A673 (cell line): ENCODE results near the gene PTX4. TPM values are rescaled to one million over a fixed set of nuclear protein-coding genes. Genes with fewer than 3 reads are reported as not detected.

Experiments
- BruUV-seq: library from RNA; stranded (reverse); fragments of 400-500 nt; replicated peaks from 2 replicates; lab custom pipeline; 2021; lab: Mats Ljungman, UMichigan
- CTCF ChIA-PET: fragments of 300-600 bp; sonication (Branson Sonifier 250); formaldehyde crosslinking; loops from one replicate; lab custom pipeline; 2022; ENCODE audit warnings: antibody characterized with exemption; lab: Charles Lee
- POLR2A ChIA-PET: fragments of 300-600 bp; sonication (Branson Sonifier 250); formaldehyde crosslinking; loops from one replicate; lab custom pipeline; 2022; ENCODE audit warnings: antibody characterized with exemption; ENCODE audit not compliant: low non-redundant PET; lab: Charles Lee
- DNase-seq: peaks from one replicate; pipeline ENCODE4 v3.0.0-alpha.2; 2015; ENCODE audit warnings: low spot score
- H3K27ac ChIP-seq: fragments of 200-600 bp; sonication (generic); 2 replicates; pipeline ENCODE4 v1.5.1; 2016; ENCODE audit warnings: mixed run types, low read depth, mild to moderate bottlenecking, mixed read lengths, antibody characterized with exemption, low read length; ENCODE audit not compliant: poor library complexity, severe bottlenecking
- H3K27me3 ChIP-seq: fragments of 200-600 bp; sonication (generic); replicated peaks from 2 replicates; pipeline ENCODE4 v1.6.1; 2017; ENCODE audit warnings: mixed run types, low read depth, mild to moderate bottlenecking, mixed read lengths, antibody characterized with exemption, low read length; ENCODE audit not compliant: insufficient read depth, poor library complexity
- H3K36me3 ChIP-seq: fragments of 200-600 bp; sonication (generic); 2 replicates; pipeline ENCODE4 v1.6.1; 2016; ENCODE audit warnings: mixed run types, mild to moderate bottlenecking, mixed read lengths, antibody characterized with exemption, low read length; ENCODE audit not compliant: insufficient read depth, poor library complexity, severe bottlenecking
- H3K4me1 ChIP-seq: fragments of 200-600 bp; sonication (generic); 2 replicates; pipeline ENCODE4 v1.6.1; 2017; ENCODE audit warnings: mixed run types, mild to moderate bottlenecking, mixed read lengths, antibody characterized with exemption, low read length; ENCODE audit not compliant: insufficient read depth, poor library complexity, severe bottlenecking
- H3K4me3 ChIP-seq: fragments of 200-600 bp; sonication (generic); 2 replicates; pipeline ENCODE4 v1.5.1; 2016; ENCODE audit warnings: low read depth, mixed run types, mild to moderate bottlenecking, mixed read lengths, low read length; ENCODE audit not compliant: poor library complexity, severe bottlenecking
- H3K9me3 ChIP-seq: fragments of 200-600 bp; sonication (generic); 2 replicates; pipeline ENCODE4 v1.6.1; 2016; ENCODE audit warnings: mixed run types, low read depth, mild to moderate bottlenecking, mixed read lengths, antibody characterized with exemption, low read length; ENCODE audit not compliant: poor library complexity, severe bottlenecking
- EZH2 ChIP-seq: fragments of 200-600 bp; sonication (generic); IDR thresholded peaks from 2 replicates; pipeline ENCODE4 v1.6.1; 2017; ENCODE audit warnings: borderline replicate concordance, low read depth, mild to moderate bottlenecking, mixed read lengths, antibody characterized with exemption, low read length; ENCODE audit not compliant: poor library complexity, severe bottlenecking
- intact Hi-C: fragments of 100-400 bp; cut with micrococcal nuclease; formaldehyde crosslinking; loops from one replicate; pipeline ENCODE4 v1.10.0; 2022; ENCODE audit not compliant: unreplicated experiment
- total RNA-seq: library from RNA; stranded (reverse); gene quantifications from 2 replicates; pipeline ENCODE4 v1.2.3, GENCODE V29; 2021
- TF ChIP-seq, protein P1 (sequence below): fragments of 300-800, 200-600 bp; sonication (generic); conservative IDR thresholded peaks from 2 replicates; pipeline ENCODE4 v1.5.1; 2017; ENCODE audit warnings: low read depth, mild to moderate bottlenecking, antibody characterized with exemption, low read length, moderate library complexity, mixed read lengths

Gene PTX4
- total RNA-seq, 1 experiment from 2014 or later, result not detected

DNA sequence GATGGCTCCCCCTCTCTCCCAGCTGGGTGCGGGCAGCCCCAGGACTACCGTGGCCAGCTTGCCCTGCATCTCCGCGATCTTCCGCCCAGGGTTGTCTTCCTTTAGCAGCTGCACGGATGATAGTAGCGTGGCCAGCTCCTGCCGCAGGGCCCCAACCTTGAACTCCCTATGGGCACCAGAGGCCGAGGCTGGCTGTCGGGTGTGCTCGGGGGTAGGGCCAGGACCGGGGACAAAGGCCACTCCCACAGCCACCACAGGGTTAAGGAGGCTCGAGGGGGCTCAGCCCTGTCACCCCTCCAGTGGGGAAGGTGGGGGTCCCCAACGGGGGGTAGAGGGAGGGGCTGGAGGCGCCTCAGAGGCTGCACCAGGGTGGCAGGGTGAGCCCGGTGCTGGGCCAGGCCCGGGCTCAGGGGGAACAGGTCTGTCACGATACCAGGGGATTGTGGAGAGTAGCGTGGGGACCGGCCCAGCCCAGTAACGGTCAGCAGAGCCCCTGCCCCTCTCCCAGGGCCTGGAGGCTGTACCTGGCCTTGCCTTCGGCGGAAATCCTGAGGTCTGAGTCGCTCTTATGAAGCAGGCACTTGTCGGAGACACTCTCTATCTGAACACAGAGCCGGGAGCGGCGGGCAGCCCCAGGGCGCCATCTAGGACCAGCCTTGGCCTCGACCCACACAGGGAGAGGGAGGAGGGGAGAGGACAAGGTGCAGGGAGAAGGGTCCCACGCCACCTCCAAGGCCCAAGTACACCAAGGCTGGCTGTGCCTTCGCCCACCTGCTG lies 52.6 kb downstream of the PTX4 start:
- no peak for TF ChIP-seq EZH2
- TF ChIP-seq, protein P1, sequence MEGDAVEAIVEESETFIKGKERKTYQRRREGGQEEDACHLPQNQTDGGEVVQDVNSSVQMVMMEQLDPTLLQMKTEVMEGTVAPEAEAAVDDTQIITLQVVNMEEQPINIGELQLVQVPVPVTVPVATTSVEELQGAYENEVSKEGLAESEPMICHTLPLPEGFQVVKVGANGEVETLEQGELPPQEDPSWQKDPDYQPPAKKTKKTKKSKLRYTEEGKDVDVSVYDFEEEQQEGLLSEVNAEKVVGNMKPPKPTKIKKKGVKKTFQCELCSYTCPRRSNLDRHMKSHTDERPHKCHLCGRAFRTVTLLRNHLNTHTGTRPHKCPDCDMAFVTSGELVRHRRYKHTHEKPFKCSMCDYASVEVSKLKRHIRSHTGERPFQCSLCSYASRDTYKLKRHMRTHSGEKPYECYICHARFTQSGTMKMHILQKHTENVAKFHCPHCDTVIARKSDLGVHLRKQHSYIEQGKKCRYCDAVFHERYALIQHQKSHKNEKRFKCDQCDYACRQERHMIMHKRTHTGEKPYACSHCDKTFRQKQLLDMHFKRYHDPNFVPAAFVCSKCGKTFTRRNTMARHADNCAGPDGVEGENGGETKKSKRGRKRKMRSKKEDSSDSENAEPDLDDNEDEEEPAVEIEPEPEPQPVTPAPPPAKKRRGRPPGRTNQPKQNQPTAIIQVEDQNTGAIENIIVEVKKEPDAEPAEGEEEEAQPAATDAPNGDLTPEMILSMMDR, result no peak
- ChIA-PET POLR2A (no interaction called here), CTCF (no interaction called here)
- DNase-seq, result no peak
- intact Hi-C loops, result no loop called here
- Histone ChIP-seq H3K27ac (no peak overlapping the region), H3K36me3 (no peaks in the 10 kb centered on the region), H3K4me1 (no peaks in the 10 kb centered on the region), H3K4me3 (no peak overlapping the region), H3K27me3 (peaks cover 4% of the 10 kb centered on the region), H3K9me3 (no peaks in the 10 kb centered on the region)
- no TSS peak for BruUV-seq

Other genes starting within 250 kb of the PTX4 start
- 19.5 and 22.9 TPM in 2 replicates for gene TPSAB1, start 248.2 kb downstream of the PTX4 start, total RNA-seq
- gene TPSD1, start 232.9 kb downstream of the PTX4 start, total RNA-seq, result 1.7 and 2.3 TPM in 2 replicates
- gene UBE2I, start 179.3 kb downstream of the PTX4 start, total RNA-seq, result 348 and 361 TPM in 2 replicates
- 2.0 and 3.7 TPM in 2 replicates for gene BAIAP3, start 155.3 kb downstream of the PTX4 start, total RNA-seq
- 55.0 and 57.2 TPM in 2 replicates for gene TSR3, start 137.1 kb downstream of the PTX4 start, total RNA-seq
- 20.9 and 32.7 TPM in 2 replicates for gene GNPTG, start 137.0 kb downstream of the PTX4 start, total RNA-seq
- gene UNKL, start 74.2 kb downstream of the PTX4 start, total RNA-seq, result 86.7 and 88.5 TPM in 2 replicates
- 17.8 and 19.5 TPM in 2 replicates for gene UQCC4, start 68.2 kb downstream of the PTX4 start, total RNA-seq
- gene PERCC1, start 57.9 kb downstream of the PTX4 start, total RNA-seq, result not detected in 2 replicates
- 1.2 and 1.6 TPM in 2 replicates for gene CCDC154, start 44.4 kb downstream of the PTX4 start, total RNA-seq
- gene CLCN7, start 13.9 kb downstream of the PTX4 start, total RNA-seq, result 82.2 and 89.3 TPM in 2 replicates
- 62.9 and 67.0 TPM in 2 replicates for gene TELO2, start 4.4 kb upstream of the PTX4 start, total RNA-seq
- gene TMEM204, start 44.7 kb upstream of the PTX4 start, total RNA-seq, result not detected in 2 replicates
- 21.8 and 34.6 TPM in 2 replicates for gene IFT140, start 123.1 kb upstream of the PTX4 start, total RNA-seq
- 33.0 and 38.4 TPM in 2 replicates for gene CRAMP1, start 123.4 kb upstream of the PTX4 start, total RNA-seq
- 197 and 200 TPM in 2 replicates for gene JPT2, start 189.3 kb upstream of the PTX4 start, total RNA-seq
- 66.9 and 69.2 TPM in 2 replicates for gene MAPK8IP3, start 217.3 kb upstream of the PTX4 start, total RNA-seq